Mesendoderm (in vitro differentiated cells): ENCODE results near the gene RCOR3.

ENCODE experiments used
- DNase-seq: peaks from one replicate; pipeline ENCODE4 v3.0.0; 2013
- H2AK5ac ChIP-seq: 2 replicates; pipeline ENCODE4 v1.6.1; 2013; ENCODE audit warnings: low read length, inconsistent platforms
- H2BK120ac ChIP-seq: 2 replicates; pipeline ENCODE4 v1.6.1; 2013; ENCODE audit warnings: low read depth, mild to moderate bottlenecking, low read length, moderate library complexity, mixed read lengths
- H2BK15ac ChIP-seq: replicated peaks from 2 replicates; pipeline ENCODE4 v1.6.1; 2013; ENCODE audit warnings: low read depth, mild to moderate bottlenecking, moderate library complexity
- H2BK5ac ChIP-seq: 2 replicates; pipeline ENCODE4 v1.6.1; 2013; ENCODE audit warnings: low read length, inconsistent platforms
- H3K18ac ChIP-seq: 2 replicates; pipeline ENCODE4 v1.6.1; 2013; ENCODE audit warnings: mild to moderate bottlenecking, low read length, mixed read lengths
- H3K23ac ChIP-seq: one replicate; pipeline ENCODE4 v1.6.1; 2013; ENCODE audit warnings: low read length
- H3K27ac ChIP-seq: 2 replicates; pipeline ENCODE4 v1.5.1; 2013; ENCODE audit warnings: low read depth, mild to moderate bottlenecking, inconsistent platforms, low read length, moderate library complexity
- H3K27me3 ChIP-seq: 2 replicates; pipeline ENCODE4 v1.6.1; 2013; ENCODE audit warnings: low read length, control low read depth, mild to moderate bottlenecking, inconsistent platforms; ENCODE audit not compliant: insufficient read depth, poor library complexity
- H3K36me3 ChIP-seq: 2 replicates; pipeline ENCODE4 v1.6.1; 2013; ENCODE audit warnings: low read length, inconsistent platforms; ENCODE audit not compliant: control insufficient read depth, insufficient read depth
- H3K4ac ChIP-seq: one replicate; pipeline ENCODE4 v1.6.1; 2013; ENCODE audit warnings: low read depth, mild to moderate bottlenecking, low read length, moderate library complexity
- H3K4me1 ChIP-seq: 2 replicates; pipeline ENCODE4 v1.6.1; 2013; ENCODE audit warnings: low read depth, low read length, inconsistent platforms; ENCODE audit not compliant: control insufficient read depth
- H3K4me2 ChIP-seq: 2 replicates; pipeline ENCODE4 v1.6.1; 2013; ENCODE audit warnings: low read length
- H3K4me3 ChIP-seq: 2 replicates; pipeline ENCODE4 v1.5.1; 2013; ENCODE audit warnings: mild to moderate bottlenecking, low read length
- H3K56ac ChIP-seq: one replicate; pipeline ENCODE4 v1.6.1; 2013; ENCODE audit warnings: low read length
- H3K79me1 ChIP-seq: 2 replicates; pipeline ENCODE4 v1.6.1; 2013; ENCODE audit warnings: low read length, inconsistent platforms
- H3K79me2 ChIP-seq: 2 replicates; pipeline ENCODE4 v1.6.1; 2013; ENCODE audit warnings: mild to moderate bottlenecking, low read length; ENCODE audit not compliant: control insufficient read depth, insufficient read depth
- H3K9ac ChIP-seq: 2 replicates; pipeline ENCODE4 v1.6.1; 2013; ENCODE audit warnings: low read length, inconsistent platforms
- H4K5ac ChIP-seq: one replicate; pipeline ENCODE4 v1.6.1; 2013; ENCODE audit warnings: low read length
- H4K8ac ChIP-seq: one replicate; pipeline ENCODE4 v1.6.1; 2013; ENCODE audit warnings: low read depth, mild to moderate bottlenecking, control low read depth, low read length, moderate library complexity
- WGBS: extraction: QIAGEN DNeasy Blood & Tissue Kit; methylation state at CpG from one replicate; pipeline ENCODE4 v1.1.7; 2013; ENCODE audit warnings: low lambda C conversion rate, missing lambda C conversion rate; ENCODE audit not compliant: insufficient coverage; ENCODE audit errors: extremely low coverage; 5-methylcytosine and 5-hydroxymethylcytosine counted together

The RCOR3 gene

GRCh38 chr1:211338224-211338620 is 79.1 kb downstream of the RCOR3 start:
- Histone ChIP-seq H3K27me3 (no peaks in the 10 kb centered on the region), H4K8ac (no peak overlapping the region), H3K4me3 (no peak overlapping the region), H3K79me1 (peaks cover 55% of the 10 kb centered on the region), H3K9ac (no peak overlapping the region), H3K79me2 (peaks cover 67% of the 10 kb centered on the region), H3K4ac (no peak overlapping the region), H3K18ac (no peak overlapping the region), H3K27ac (no peak overlapping the region), H4K5ac (no peak overlapping the region), H3K36me3 (no peaks in the 10 kb centered on the region), H2BK15ac (no peak overlapping the region), H2BK5ac (no peak overlapping the region), H3K23ac (no peak overlapping the region), H2BK120ac (no peak overlapping the region), H2AK5ac (no peak overlapping the region), H3K4me2 (no peak overlapping the region), H3K56ac (no peak overlapping the region), H3K4me1 (peaks cover 11% of the 10 kb centered on the region)
- WGBS: no CpG with 5 or more reads among the region's 4 CpGs
- no peak for DNase-seq

- Histone ChIP-seq H4K5ac (no peak overlapping the region), H3K36me3 (no peaks in the 10 kb centered on the region), H3K27ac (no peak overlapping the region), H3K4me3 (no peak overlapping the region), H2AK5ac (no peak overlapping the region), H3K4ac (no peak overlapping the region), H3K4me1 (peaks cover 9% of the 10 kb centered on the region), H3K9ac (no peak overlapping the region), H3K79me1 (peaks cover 57% of the 10 kb centered on the region), H3K4me2 (no peak overlapping the region), H4K8ac (no peak overlapping the region), H2BK5ac (no peak overlapping the region), H2BK120ac (no peak overlapping the region), H3K56ac (no peak overlapping the region), H2BK15ac (no peak overlapping the region), H3K18ac (no peak overlapping the region), H3K79me2 (peaks cover 66% of the 10 kb centered on the region), H3K27me3 (no peaks in the 10 kb centered on the region), H3K23ac (no peak overlapping the region)
- WGBS: no CpG with 5 or more reads among the region's 6 CpGs
- peak; percentile 53 for DNase-seq
Observed at GRCh38 chr1:211339631-211340041, 80.5 kb downstream of the RCOR3 start.

GRCh38 chr1:211340622-211341507 is 81.7 kb downstream of the RCOR3 start:
- Histone ChIP-seq H2BK5ac (no peak overlapping the region), H3K36me3 (no peaks in the 10 kb centered on the region), H3K79me1 (peaks cover 49% of the 10 kb centered on the region), H3K56ac (no peak overlapping the region), H3K23ac (no peak overlapping the region), H3K18ac (no peak overlapping the region), H4K8ac (no peak overlapping the region), H2AK5ac (no peak overlapping the region), H3K4me3 (no peak overlapping the region), H3K4me2 (no peak overlapping the region), H4K5ac (no peak overlapping the region), H3K9ac (no peak overlapping the region), H3K79me2 (peaks cover 60% of the 10 kb centered on the region), H2BK15ac (no peak overlapping the region), H2BK120ac (no peak overlapping the region), H3K4ac (no peak overlapping the region), H3K4me1 (peaks cover 9% of the 10 kb centered on the region), H3K27ac (no peak overlapping the region), H3K27me3 (no peaks in the 10 kb centered on the region)
- WGBS: no CpG with 5 or more reads among the region's 10 CpGs
- DNase-seq: no peak

GRCh38 chr1:211341999-211342398 is 82.8 kb downstream of the RCOR3 start:
- no peak overlapping the region for H2BK120ac ChIP-seq
- no peak overlapping the region for H2BK5ac ChIP-seq
- H3K18ac ChIP-seq: no peak overlapping the region

GRCh38 chr1:211343607-211344006 is 84.4 kb downstream of the RCOR3 start:
- Histone ChIP-seq H3K9ac (no peak overlapping the region), H3K27me3 (no peaks in the 10 kb centered on the region), H3K4ac (no peak overlapping the region), H3K36me3 (no peaks in the 10 kb centered on the region), H3K79me1 (peaks cover 42% of the 10 kb centered on the region), H3K27ac (no peak overlapping the region), H2BK5ac (no peak overlapping the region), H4K5ac (no peak overlapping the region), H3K4me1 (peaks cover 8% of the 10 kb centered on the region), H2BK15ac (no peak overlapping the region), H4K8ac (no peak overlapping the region), H3K79me2 (peaks cover 45% of the 10 kb centered on the region), H3K4me3 (no peak overlapping the region), H3K18ac (no peak overlapping the region), H2BK120ac (no peak overlapping the region), H3K23ac (no peak overlapping the region), H2AK5ac (no peak overlapping the region), H3K4me2 (no peak overlapping the region), H3K56ac (no peak overlapping the region)
- peak; percentile 43 for DNase-seq
- WGBS: no CpG with 5 or more reads among the region's 4 CpGs

More at GRCh38 chr1:211341999-211342398, 82.8 kb downstream of the RCOR3 start:
- Histone ChIP-seq H4K5ac (no peak overlapping the region), H3K79me2 (peaks cover 56% of the 10 kb centered on the region), H3K56ac (no peak overlapping the region), H3K4ac (no peak overlapping the region), H3K79me1 (peaks cover 48% of the 10 kb centered on the region), H3K36me3 (no peaks in the 10 kb centered on the region), H3K4me2 (no peak overlapping the region), H2AK5ac (no peak overlapping the region), H3K4me1 (peaks cover 13% of the 10 kb centered on the region), H3K23ac (no peak overlapping the region), H3K9ac (no peak overlapping the region), H3K4me3 (no peak overlapping the region), H4K8ac (no peak overlapping the region), H3K27me3 (no peaks in the 10 kb centered on the region), H3K27ac (no peak overlapping the region), H2BK15ac (no peak overlapping the region)
- DNase-seq: no peak
- no CpG with 5 or more reads among the region's 1 CpG for WGBS
